Non-pigmented ciliary epithelial cell (primary cell): Measurements from ENCODE around the gene GOLT1A.

Experiments
- DNase-seq: peaks from one replicate; pipeline ENCODE4 v3.0.0-alpha.2; 2010; ENCODE audit warnings: low read depth

Gene GOLT1A

DNA sequence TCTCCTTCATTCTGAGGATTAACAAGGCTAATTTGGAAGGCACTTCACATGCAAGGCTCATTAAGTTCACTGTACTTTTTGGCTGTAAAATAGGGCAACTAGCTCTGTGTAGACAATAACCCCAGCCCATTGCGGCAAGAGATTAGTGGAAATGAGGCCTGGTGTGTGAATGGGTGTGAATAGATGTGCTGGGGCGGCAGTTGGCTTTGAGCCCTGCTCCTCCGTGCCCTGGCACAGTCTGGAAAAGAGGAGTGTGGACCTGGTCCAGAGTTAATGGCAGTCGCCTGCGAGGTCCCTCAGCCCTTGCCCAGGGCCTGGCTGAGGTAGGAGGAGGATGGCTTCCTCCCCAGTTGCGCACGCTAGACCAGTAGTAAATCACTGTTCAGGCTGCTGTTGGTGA is 22.3 kb downstream of the GOLT1A start:
- no peak for DNase-seq

DNA sequence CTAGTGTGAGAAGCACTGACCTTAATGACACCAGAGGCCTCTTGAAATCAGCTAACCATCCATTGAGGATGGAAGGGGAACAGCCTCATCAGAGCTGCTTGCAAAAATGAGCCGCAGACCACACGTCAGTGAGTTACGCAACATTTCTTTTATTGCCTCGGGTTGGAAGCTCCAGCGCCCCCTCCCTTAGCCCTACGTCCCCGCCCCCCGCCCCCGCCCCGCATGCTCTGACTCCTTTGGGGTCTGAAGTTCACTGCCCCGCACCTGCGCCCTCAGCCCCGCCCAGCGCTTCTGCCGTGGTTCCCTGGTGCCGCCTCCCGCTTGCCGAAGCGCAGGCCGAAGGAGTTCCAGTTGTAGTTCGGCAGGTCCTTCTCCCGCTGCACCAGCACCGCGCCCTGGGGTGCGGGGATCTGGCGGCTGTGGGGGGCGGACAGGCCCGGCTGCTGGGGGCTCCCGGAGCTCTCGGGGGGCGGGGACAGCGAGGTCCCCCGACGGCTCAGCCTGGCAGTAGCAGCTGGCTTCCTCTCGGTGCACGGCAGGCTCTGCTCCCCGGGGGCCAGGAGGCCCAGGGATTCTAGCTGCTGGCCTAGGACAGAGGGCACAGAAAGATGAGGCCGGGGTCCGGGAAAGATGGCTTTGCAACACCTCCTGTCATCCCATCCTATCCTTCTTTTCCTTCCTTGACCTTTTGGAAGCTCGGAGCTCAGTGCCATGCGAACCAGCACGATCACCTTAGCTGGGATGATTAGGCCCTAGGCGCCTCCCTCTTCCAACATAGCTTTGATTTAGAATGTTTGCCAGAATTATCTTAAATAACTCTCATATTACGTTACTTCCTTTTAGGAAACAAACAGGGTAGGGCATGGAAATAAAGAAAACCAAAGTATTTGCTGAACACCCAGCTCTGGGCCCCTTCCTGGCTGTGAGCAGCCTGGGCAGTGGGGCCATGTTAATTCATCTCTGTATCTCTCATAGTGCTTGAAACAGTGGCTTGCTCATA is 23.3 kb downstream of the GOLT1A start:
- no peak for DNase-seq

DNA sequence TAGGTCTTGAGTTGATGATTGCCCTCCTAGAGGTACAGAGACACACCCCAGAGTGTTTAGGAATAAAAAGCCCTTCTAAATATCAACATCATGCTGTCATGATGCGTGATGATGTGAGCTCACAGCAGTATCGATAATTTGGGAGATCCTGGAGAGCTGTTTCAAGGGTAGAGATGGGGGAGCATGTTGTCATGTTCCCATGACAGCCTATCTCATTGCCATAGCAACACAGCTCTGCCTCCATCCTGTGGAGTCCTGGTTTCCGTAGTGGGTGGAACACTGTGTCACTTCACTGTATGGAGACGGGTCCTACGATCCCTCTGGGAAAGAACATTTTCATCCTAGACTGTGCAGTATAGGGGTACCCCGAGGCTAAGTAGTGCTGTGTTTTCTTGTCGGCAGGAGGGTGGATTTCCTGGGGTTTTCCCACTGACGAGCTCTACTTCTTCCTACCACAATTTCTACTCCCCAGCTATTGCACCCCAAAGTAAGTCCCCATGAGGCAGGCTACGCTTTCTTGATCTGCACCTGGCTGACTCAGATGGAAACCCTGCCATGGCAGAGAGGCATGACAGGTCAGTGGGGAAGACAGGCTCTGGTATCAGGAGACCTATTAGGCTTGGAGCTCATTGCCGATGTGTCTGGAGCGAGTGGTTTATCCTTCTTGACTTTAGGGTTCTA is 24.7 kb downstream of the GOLT1A start:
- DNase-seq, result no peak

DNA sequence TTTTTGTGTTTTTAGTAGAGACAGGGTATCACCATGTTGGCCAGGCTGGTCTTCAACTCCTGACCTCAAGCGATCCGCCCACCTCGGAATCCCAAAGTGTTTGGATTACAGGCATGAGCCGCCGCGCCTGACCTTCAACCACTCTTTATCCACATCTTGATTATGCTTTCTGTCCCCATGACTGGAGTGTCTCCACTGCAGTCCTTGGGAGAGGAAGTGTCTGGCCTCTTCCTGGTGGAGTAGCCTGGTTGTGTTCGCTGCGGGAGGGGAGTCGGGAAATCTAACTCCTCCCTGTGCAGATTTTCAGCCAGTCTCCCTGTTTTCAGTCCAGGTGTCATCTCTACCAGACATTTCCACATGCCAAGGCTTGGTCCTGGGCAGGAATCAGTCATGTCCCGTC is 27.2 kb downstream of the GOLT1A start:
- DNase-seq, result no peak

DNA sequence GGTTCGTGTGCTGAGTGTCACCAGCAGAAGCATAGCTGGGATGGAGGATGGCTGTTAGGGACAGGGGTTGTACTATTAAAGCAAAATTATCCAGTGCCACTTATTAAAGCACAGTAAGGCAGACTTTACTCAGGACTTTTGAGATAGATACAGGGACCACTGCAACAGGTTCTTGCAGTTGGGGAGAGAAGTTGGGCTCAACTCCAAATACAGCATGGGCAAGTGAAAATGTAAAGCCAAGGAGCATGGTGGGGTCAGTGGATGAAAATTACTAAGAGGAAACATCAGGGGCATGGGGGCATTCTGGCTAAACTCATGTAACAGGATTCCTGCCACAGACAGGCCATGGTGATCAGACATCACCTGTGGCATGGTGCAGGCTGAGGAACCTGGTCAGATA is 32.7 kb downstream of the GOLT1A start:
- no peak for DNase-seq

DNA sequence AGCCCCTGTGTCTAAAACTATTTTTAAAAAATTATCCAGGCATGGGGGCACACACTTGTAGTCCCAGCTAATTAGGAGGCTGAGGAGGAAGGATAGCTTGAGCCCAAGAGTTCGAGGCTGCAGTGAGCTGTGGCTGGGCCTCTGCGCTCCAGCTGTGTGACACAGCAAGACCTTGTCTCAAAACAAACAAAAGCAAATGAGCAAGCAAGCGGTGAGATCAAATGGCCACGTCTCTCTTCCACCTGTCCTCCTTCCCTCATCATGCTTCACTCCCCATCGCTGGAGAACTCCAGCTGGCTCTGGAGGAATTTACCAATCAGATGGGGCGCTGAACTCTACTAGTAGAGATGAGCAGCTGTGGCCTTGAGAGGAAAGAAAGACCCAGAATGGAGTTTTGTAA is 33.7 kb downstream of the GOLT1A start:
- DNase-seq, result no peak

DNA sequence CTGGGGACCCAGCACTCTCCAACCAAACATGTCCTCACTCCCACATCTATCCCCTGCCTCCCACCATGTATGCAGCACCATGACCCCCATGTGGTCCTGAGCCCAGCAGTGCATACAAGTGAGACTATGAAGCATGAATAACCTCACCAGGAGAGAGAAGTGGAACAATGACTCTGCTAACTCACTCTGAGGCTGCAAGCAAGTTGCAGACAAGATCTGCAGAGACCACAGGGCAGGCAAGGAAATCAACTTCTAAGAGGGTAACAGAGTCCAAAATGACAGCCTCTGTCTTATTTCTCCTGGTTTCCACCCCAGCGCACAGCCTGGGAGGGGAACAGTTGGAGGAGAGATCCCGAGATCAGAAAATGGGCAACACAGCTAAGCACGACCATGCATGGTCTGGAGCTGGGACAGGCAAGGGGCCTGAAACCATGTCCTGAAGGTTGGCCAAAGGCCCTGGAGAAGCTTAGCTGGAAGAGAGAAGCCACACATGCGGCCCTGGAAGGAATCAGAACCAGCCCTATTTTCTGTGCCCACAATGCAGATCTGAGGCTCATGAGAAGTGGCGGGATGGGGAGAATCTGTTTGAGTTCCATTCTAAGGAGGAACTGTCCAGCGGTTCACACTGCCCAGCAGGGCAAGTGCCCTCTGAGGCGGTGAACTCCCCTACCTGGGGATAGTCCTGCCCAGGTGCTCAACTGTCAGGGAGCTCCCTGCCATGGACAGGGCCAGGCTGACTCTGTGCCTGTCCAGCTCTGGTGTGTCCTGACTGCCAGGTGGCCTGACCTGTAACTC is 35.1 kb downstream of the GOLT1A start:
- no peak for DNase-seq

DNA sequence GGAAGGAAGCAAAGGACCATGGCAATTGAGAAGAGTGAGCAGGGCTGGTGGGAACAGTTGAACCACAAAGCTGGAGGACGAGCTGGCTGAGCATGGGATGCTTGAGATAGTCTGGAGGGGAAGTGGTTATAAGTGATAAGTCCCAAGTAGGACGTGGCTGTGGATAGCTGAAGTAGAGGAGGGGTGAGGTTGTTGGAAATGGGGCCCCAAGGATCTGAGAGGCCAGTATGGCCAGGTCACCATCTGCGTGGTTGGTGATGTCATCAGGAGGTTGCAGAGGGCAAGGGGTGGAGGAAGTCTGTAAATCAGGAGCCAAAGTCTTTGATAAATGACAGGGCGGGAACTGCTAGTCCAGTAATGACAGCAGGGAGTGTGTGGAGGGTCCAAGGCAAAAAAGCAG is 36.7 kb downstream of the GOLT1A start:
- DNase-seq, result no peak

DNA sequence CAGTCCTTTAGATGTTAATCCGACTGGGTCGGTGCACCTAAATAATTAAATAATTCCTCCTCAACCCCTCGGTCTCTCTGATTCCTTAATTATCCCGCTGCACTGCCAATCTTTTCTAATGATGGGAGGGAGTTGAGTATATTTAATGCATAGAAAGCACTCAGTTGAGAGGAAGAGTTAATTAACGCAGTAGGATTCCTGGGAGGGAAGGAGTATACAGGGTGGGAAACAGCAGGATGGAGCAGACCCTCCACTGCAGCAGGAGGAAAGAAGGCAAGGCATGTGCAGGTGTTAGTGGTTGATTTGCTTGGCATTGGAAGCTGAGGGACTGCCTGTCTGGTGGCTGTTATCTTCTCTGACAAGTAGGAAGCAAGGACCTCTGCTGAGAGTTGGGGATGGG is 37.7 kb downstream of the GOLT1A start:
- DNase-seq, result no peak

DNA sequence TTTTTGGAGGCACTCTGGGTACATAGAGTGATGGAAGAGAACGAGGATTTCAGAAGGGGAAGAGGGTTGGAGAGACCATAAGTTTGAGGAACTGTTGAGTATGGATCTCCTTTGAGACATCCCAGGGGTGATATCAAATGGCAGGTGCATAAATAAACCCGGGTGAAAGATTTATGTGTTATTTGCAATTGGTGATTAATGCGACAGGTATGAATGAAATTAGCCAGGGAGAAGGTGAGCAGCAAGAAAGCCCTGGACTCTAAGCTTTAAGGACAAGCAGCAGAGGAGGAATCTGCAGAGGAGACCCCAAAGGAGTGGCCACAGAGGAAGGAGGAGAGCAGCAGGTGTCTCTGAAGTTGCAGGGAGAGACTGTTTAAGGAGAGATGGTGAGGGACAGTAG is 38.8 kb downstream of the GOLT1A start:
- no peak for DNase-seq

DNA sequence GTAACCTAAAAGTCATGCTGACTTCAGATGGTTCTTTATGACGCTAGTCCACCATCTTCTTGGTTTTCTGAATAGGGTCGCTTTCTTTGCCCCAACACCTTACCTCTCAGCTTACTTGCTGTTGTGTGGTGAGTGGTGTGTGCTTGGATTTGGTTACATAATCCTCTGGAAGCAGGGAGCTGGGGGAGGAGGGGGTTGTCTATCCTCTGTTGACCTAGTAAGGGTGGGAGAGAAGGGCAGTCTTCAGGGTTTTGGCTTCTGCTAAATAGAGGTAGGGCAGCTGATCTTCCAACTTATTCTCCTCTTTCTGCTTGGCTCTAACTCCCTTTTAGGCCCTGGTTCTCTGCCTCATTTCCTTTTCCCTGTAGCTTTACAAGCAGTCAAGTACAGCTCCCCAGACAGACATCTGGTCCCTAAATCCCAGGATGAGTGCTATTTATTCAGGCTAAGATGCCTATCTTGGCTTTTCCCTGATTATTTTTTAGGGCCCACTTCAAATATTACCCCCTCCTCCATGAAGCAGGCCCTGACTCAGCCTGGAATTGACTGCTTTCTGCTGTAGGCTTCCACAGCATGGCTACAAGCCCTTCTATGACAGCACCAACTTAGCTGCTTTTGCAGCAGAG is 41.3 kb downstream of the GOLT1A start:
- no peak for DNase-seq

DNA sequence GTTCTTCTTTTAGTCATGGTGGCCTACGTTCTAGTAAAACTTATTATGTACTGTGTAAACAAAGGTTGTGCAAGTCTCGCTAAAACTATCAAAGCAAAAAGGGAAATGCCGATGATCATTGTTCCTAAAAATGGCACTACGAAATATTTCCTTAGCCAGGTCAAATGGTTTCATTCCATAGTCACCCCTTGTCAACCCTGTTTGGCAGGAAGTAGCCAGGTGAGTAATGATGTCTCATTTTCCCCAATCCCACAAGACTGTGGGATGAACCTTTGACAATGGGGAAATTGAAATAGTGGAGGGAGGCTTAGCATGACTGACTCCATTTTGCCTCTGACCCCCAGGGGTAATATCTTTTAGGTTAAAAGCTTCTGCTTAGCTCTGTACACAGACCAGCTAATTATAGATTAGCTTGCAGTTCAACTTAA is 42.0 kb downstream of the GOLT1A start:
- peak; percentile 37 for DNase-seq

DNA sequence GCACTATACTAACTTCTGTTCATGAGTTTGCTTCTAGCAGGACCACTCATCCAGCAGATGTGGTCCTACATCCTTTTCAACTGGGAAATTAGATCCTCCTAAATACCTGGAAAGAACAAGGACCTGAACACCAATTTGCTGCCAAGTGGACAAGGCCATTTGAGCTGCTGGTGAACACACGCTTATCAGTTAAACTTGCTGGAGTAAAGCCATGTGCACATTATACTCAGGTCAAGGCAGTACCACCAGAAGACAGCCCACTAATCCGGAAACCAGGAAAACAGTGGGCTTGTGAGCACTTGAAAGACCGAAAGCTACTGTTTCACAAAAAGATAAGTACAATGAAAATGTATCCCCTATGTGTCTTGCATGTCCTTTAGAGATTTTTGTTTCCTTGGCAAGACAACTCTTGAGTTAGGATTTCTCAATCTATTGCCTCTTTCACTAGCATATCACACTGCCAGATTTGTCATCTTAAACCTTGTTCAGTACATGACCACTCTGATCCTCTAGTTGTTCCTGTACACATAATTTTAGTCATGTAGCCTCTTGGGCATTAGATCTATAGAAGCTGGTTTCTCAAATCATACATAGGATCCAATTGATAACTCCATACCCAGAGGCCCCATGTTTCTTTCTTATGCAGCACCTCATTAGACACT is 43.2 kb downstream of the GOLT1A start:
- DNase-seq, result no peak

DNA sequence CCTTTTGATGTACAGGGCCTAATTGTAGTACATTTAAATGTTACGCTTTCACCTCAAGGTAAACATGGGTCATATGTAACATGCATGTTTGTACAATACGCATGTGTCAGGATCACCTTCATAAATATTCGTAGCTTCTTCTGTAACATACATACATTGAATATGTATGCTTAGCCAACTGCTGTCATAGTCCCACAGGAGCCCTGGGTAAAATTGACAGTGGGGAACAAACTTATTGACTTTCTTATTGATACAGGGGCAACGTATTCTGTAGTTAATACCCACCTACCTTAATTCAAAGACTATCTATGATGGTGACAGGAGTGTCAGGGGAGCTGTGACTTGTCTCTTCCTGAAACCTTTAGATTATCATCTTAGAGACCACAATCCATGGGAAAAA is 43.9 kb downstream of the GOLT1A start:
- no peak for DNase-seq

DNA sequence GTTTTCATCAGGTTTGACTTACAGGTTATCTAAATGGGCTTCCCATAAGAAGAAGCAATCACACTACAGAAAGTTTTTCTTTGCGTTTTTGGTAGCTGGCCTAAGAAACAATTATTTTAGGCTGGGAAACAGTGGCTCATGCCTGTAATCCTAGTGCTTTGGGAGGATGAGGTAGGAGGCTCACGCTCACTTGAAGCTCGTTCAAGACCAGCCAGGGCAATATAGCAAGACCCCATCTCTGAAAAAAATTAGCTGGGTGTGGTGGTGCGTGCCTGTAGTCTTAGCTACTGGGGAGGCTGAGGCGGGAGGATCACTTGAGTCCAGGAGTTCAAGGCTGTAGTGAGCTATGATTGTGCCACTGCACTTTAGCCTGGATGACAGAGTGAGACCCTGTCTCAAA is 46.1 kb downstream of the GOLT1A start:
- DNase-seq, result no peak

DNA sequence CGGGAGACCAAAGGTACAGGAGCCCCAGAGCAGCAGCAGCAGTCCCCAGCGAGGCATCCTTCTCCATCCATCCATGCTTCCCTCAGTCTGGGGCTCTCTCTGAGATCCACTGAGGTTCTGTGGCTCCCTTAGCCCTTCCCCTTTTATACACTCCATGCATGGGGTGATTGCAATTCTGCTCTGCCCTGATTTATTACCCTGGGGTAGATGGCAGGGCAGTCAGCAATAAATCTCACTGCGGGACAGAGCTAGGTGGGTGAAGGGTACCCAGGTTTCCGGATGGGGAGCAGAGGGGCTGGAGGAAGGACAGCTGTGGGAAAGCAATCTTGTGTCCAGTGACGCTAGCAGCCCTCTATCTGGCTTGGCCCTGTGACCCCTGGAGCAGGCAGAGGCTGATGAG is 47.6 kb downstream of the GOLT1A start, which contains the start of gene REN:
REN (minus strand) TSS at position 119 of the 400 bp plus-strand sequence; CDS start at position 75, 44 bp downstream.
- no peak for DNase-seq

DNA sequence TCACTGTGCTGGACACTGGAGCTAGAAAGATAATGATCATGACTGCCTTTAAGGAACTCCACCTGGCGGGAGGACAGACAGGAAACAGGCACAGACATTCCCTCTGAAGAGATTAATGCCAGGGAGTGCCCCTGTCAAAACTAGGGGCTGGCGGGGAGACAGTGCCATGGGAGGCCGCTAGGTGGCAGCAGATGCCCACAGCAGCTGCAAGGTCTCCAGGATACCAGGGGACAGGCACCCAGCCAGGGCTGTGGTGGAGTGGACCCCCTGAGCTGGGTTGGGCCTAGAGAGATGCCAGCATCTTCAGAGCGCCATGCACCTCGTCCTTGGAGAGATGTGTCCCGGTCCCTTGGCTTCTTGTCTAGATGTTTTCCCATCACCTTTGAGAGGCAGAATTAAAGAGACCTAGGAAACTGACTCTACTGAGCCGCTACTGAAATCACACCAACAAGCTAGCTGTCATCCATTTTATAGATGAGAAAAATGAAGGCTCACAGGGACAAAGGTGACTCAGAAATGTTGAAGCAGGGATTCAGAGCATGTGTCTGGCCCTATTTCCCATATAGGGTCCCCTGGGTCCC is 51.2 kb downstream of the GOLT1A start:
- peak; percentile 10 for DNase-seq

DNA sequence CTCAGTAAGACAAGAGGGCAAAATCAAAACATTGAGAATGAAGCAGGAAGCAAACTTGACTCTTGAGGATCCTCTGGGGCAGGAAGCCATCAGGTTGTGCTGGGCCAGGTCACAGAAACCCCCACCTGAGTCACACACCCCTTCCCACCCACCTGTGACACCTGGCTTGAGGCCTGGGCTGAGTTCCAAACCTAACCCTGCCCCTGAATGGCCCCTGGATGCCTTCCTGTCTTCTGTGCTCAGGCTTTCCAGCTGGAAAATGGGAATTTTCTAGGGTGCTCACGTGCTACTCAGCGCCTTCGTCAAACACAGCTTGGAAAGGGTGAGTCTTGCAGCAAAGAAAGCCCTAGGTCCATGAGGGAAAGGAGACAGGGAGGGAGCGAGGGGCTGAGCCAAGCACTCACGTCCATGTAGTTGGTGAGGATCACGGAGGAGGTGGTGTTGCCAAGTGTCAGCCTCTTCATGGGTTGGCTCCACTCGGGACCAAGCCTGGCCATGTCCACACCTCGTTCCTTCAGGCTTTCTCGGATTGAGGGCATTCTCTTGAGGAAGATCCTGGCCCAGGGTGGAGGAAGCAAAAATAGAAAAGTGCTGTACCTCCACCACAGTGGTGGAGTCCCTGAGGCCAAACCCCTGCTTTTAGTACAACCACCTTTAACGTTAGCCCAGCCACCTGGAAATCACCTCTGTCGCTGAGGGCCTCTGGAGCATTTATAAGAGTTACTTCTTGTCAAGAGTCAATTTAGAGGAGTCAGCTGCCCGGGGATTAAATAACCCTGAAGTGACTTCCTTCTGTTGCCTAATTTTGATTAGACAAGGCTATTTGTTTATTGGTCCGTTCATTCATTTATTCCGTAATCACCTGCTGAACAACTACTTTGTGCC is 51.9 kb downstream of the GOLT1A start:
- DNase-seq, result no peak

DNA sequence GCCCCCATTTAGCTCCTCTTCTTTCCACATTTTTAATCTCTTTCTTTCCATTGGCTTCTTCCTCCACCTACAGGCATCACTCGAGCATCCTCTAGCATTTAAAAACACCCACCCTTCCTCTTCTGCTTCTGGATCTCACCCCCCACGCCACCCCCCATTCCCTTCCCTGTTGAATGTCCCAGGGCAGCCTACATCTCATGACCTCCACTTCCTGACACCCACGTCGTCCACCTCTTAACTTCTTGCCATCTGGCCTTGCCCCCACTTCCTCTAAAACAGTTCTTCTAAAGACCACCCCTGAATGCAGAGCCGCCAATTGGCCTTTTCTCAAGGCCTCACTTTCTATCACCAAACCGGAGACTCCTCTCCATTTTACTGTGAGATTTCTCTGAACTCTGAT is 55.8 kb downstream of the GOLT1A start:
- DNase-seq, result no peak

DNA sequence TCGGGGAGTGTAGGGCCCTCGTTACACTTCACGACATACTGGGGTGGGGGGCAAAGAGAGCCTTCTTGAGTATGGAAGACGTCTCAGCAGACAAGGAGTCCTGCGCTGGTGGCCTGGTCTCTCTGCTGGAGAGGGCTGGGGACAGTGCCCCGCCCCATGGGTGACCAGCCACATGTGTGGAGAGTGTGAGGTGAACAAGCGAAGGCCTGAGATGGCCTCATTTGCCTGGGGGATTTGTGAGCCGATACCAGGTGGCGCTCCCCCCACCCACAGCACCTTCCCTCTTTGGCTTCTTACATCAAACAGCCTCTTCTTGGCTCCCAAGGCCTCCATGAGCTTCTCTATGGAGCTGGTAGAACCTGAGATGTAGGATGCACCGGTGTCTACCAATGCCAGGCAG is 57.9 kb downstream of the GOLT1A start:
- DNase-seq, result no peak
